Thoracic aorta (tissue), 2 donors: Measurements from ENCODE around the gene OR2AG2. TPM values are rescaled to one million over a fixed set of nuclear protein-coding genes. Genes with fewer than 3 reads are reported as not detected.

ENCODE experiments used
- ATAC-seq: fragments of 150-250 bp; one replicate; pipeline ENCODE4 v1.8.0; 2017; ENCODE audit warnings: low read depth; ENCODE audit not compliant: insufficient number of reproducible peaks, low FRiP score
- DNase-seq: peaks from one replicate; pipeline ENCODE4 v3.0.0-alpha.2; 2020; ENCODE audit warnings: low spot score
- H3K27ac ChIP-seq, 2 donors: fragments of 200-600 bp; sonication (generic); 1 replicate in 1 of 2; 2 replicates in 1 of 2; pipeline ENCODE4 v1.5.1; 2016; ENCODE audit warnings: mild to moderate bottlenecking in 2 of 2, moderate library complexity in 2 of 2
- H3K27me3 ChIP-seq: fragments of 200-600 bp; sonication (generic); replicated peaks from 2 replicates; pipeline ENCODE4 v1.6.0; 2016; ENCODE audit warnings: mild to moderate bottlenecking; ENCODE audit not compliant: insufficient read depth
- H3K36me3 ChIP-seq: fragments of 200-600 bp; sonication (generic); one replicate; pipeline ENCODE4 v1.5.1; 2016
- H3K4me1 ChIP-seq, 2 donors: fragments of 200-600 bp; sonication (generic); 1 replicate in 1 of 2; 2 replicates in 1 of 2; pipeline versions ENCODE4 v1.5.1 to v1.6.0; 2016; ENCODE audit warnings: low read depth in 2 of 2, mild to moderate bottlenecking in 1 of 2; ENCODE audit not compliant: control insufficient read depth in 1 of 2
- H3K4me3 ChIP-seq: fragments of 200-600 bp; sonication (generic); 2 replicates; pipeline ENCODE4 v1.5.1; 2016; ENCODE audit warnings: mild to moderate bottlenecking
- H3K9me3 ChIP-seq: fragments of 200-600 bp; sonication (generic); 2 replicates; pipeline ENCODE4 v1.5.1; 2016
- CTCF ChIP-seq: fragments of 200-600 bp; sonication (generic); IDR thresholded peaks from one replicate; pipeline ENCODE4 v1.5.1; 2019; ENCODE audit warnings: antibody characterized with exemption
- total RNA-seq, 2 donors: library from RNA; depleted of rRNA; stranded (reverse); fragments of >200 nt; gene quantifications; one replicate each; pipeline versions ENCODE4 v1.1.0 to v1.2.3, GENCODE V29; 2016

OR2AG2 gene
- total RNA-seq, 2 donors from 2014 or later: 0.35 TPM; not detected in 1

DNA sequence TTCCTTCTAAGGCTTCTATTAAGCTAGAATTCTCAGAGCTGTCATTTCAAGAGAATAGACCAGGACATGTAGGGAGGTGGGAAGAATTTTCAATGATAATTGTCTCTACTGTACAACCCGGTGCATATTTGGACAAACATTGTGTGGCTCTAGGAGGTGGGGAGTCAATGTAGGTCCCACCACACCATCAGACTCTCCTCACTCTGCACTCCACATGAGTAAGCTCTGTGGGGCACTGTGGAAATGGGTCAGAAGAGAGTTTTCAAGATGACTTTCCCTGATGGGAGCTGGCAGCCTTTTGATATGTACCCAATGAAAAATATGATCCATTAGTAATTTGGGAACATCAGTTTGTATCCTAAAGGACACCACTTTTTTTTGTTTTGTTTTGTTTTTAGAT lies 33.2 kb downstream of the OR2AG2 start:
- ATAC-seq: no peak

GRCh38 chr11:6737872-6738466 lies 33.8 kb downstream of the OR2AG2 start:
- DNase-seq: no peak
- Histone ChIP-seq H3K27ac (no peak overlapping the region), H3K4me1 (no peaks in the 10 kb centered on the region), H3K36me3 (no peaks in the 10 kb centered on the region), H3K9me3 (no peaks in the 10 kb centered on the region), H3K4me3 (no peak overlapping the region), H3K27me3 (no peaks in the 10 kb centered on the region)
- TF ChIP-seq CTCF: peak; percentile 41
- no peak for ATAC-seq

More for the DNA sequence above, 33.2 kb downstream of the OR2AG2 start:
- Histone ChIP-seq H3K9me3 (no peaks in the 10 kb centered on the region), H3K36me3 (no peaks in the 10 kb centered on the region), H3K4me3 (no peak overlapping the region), H3K27ac (no peak overlapping the region), H3K4me1 (no peaks in the 10 kb centered on the region), H3K27me3 (no peaks in the 10 kb centered on the region)
- no peak for TF ChIP-seq CTCF
- DNase-seq: no peak

GRCh38 chr11:6736495-6737121 lies 35.2 kb downstream of the OR2AG2 start:
- Histone ChIP-seq H3K4me3 (no peak overlapping the region), H3K27me3 (no peaks in the 10 kb centered on the region), H3K9me3 (no peaks in the 10 kb centered on the region), H3K36me3 (no peaks in the 10 kb centered on the region), H3K4me1 (no peaks in the 10 kb centered on the region), H3K27ac (no peak overlapping the region)
- no peak for TF ChIP-seq CTCF
- ATAC-seq (no peak), DNase-seq (no peak)

DNA sequence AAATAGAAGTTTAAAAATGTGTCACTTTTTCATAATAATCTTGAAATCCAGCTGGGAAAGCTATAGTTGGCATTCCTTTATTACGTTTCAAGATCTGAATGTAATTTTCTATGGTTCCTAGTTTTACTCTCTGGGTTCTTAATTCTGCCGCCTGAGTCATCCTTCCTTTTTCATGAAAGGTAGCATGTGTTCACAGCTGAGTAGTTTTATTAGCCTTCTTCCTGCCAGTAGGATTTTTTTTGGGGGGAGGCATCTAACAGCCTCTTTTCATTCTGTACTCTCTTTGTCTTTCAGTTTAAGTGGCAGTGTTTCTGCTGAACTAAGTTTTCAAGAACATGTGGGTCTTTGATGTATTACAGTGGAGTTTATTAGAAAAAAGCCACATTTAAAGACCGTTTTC lies 36.5 kb downstream of the OR2AG2 start:
- no peak for TF ChIP-seq CTCF
- no peaks in the 10 kb centered on the region for H3K36me3 ChIP-seq
- no peak overlapping the region for H3K27ac ChIP-seq
- H3K9me3 ChIP-seq: no peaks in the 10 kb centered on the region
- no peak overlapping the region for H3K4me3 ChIP-seq
- ATAC-seq: no peak
- no peak for DNase-seq
- H3K4me1 ChIP-seq: no peaks in the 10 kb centered on the region
- no peaks in the 10 kb centered on the region for H3K27me3 ChIP-seq

GRCh38 chr11:6734616-6735015 lies 37.2 kb downstream of the OR2AG2 start:
- Histone ChIP-seq H3K4me1 (no peaks in the 10 kb centered on the region), H3K4me3 (no peak overlapping the region), H3K9me3 (no peaks in the 10 kb centered on the region), H3K27ac (no peak overlapping the region), H3K27me3 (no peaks in the 10 kb centered on the region), H3K36me3 (no peaks in the 10 kb centered on the region)
- ATAC-seq (no peak), DNase-seq (no peak)
- no peak for TF ChIP-seq CTCF
